ENCODE data around the gene TRAPPC11. TPM values are rescaled to one million over a fixed set of nuclear protein-coding genes. Genes with fewer than 3 reads are reported as not detected.

Gene TRAPPC11
- total and polyA plus RNA-seq, 4 donors = 7.4 to 44.6 (median 24.3) TPM

GRCh38 chr4:183729430-183730328 is 70.6 kb downstream of the TRAPPC11 start:
- Histone ChIP-seq H3K9me3 (ENCODE audit: control insufficient read depth, low read length) (no peaks in the 10 kb centered on the region), H3K27ac (ENCODE audit: low read depth in 1 of 2, low read length in 2 of 2) (no peak overlapping the region), H3K36me3 (ENCODE audit: control insufficient read depth in 1 of 2, insufficient read depth in 2 of 2, low read length in 1 of 2) (no peaks in the 10 kb centered on the region), H3K4me3 (ENCODE audit: low read length in 2 of 2) (no peak overlapping the region), H3K27me3 (ENCODE audit: control insufficient read depth in 1 of 2, insufficient read depth in 2 of 2, low read length in 1 of 2) (no peaks in the 10 kb centered on the region), H3K4me1 (ENCODE audit: control insufficient read depth in 1 of 2, insufficient read depth in 2 of 2, low read length in 2 of 2) (no peaks in the 10 kb centered on the region)
- WGBS, 2 donors = 72 to 75% methylated on average over 13 of the region's 13 CpGs
- ATAC-seq (ENCODE audit: low FRiP score) (no peak), DNase-seq (no peak)
- intact Hi-C loops (cut with DNase I) = no loop called here

GRCh38 chr4:183732296-183732695 is 73.2 kb downstream of the TRAPPC11 start:
- Histone ChIP-seq H3K9me3 (ENCODE audit: control insufficient read depth, low read length) (no peaks in the 10 kb centered on the region), H3K27ac (ENCODE audit: low read depth in 1 of 2, low read length in 2 of 2) (no peak overlapping the region), H3K27me3 (ENCODE audit: control insufficient read depth in 1 of 2, insufficient read depth in 2 of 2, low read length in 1 of 2) (no peaks in the 10 kb centered on the region), H3K4me1 (ENCODE audit: control insufficient read depth in 1 of 2, insufficient read depth in 2 of 2, low read length in 2 of 2) (no peaks in the 10 kb centered on the region), H3K4me3 (ENCODE audit: low read length in 2 of 2) (no peak overlapping the region), H3K36me3 (ENCODE audit: control insufficient read depth in 1 of 2, insufficient read depth in 2 of 2, low read length in 1 of 2) (no peaks in the 10 kb centered on the region)
- WGBS, 2 donors = 88 to 91% methylated on average over 8 of the region's 8 CpGs
- DNase-seq (no peak), ATAC-seq (ENCODE audit: low FRiP score) (no peak)
- intact Hi-C loops (cut with DNase I) = no loop called here

- DNase-seq (no peak), ATAC-seq (ENCODE audit: low FRiP score) (no peak)
- 91 to 95% methylated on average over 11 of the region's 11 CpGs for WGBS, 2 donors
- H3K9me3 ChIP-seq (ENCODE audit: control insufficient read depth, low read length) = no peaks in the 10 kb centered on the region
- no peaks in the 10 kb centered on the region for H3K36me3 ChIP-seq (ENCODE audit: control insufficient read depth in 1 of 2, insufficient read depth in 2 of 2, low read length in 1 of 2)
- intact Hi-C loops (cut with DNase I) = no loop called here
- H3K4me3 ChIP-seq (ENCODE audit: low read length in 2 of 2) = no peak overlapping the region
- no peaks in the 10 kb centered on the region for H3K27me3 ChIP-seq (ENCODE audit: control insufficient read depth in 1 of 2, insufficient read depth in 2 of 2, low read length in 1 of 2)
- H3K4me1 ChIP-seq (ENCODE audit: control insufficient read depth in 1 of 2, insufficient read depth in 2 of 2, low read length in 2 of 2) = no peaks in the 10 kb centered on the region
- H3K27ac ChIP-seq (ENCODE audit: low read depth in 1 of 2, low read length in 2 of 2) = no peak overlapping the region
These were observed 74.1 kb downstream of the TRAPPC11 start for GRCh38 chr4:183733181-183733580.

GRCh38 chr4:183738081-183738673 is 79.1 kb downstream of the TRAPPC11 start:
- H3K9me3 ChIP-seq (ENCODE audit: control insufficient read depth, low read length) = no peaks in the 10 kb centered on the region
- DNase-seq (no peak), ATAC-seq (ENCODE audit: low FRiP score) (no peak)
- H3K27ac ChIP-seq (ENCODE audit: low read depth in 1 of 2, low read length in 2 of 2) = no peak overlapping the region
- no peaks in the 10 kb centered on the region for H3K36me3 ChIP-seq (ENCODE audit: control insufficient read depth in 1 of 2, insufficient read depth in 2 of 2, low read length in 1 of 2)
- no peaks in the 10 kb centered on the region for H3K4me1 ChIP-seq (ENCODE audit: control insufficient read depth in 1 of 2, insufficient read depth in 2 of 2, low read length in 2 of 2)
- WGBS, 2 donors = 39 to 48% methylated on average over 10 of the region's 10 CpGs
- H3K4me3 ChIP-seq (ENCODE audit: low read length in 2 of 2) = no peak overlapping the region
- intact Hi-C loops (cut with DNase I) = no loop called here
- H3K27me3 ChIP-seq (ENCODE audit: control insufficient read depth in 1 of 2, insufficient read depth in 2 of 2, low read length in 1 of 2) = no peaks in the 10 kb centered on the region

GRCh38 chr4:183738961-183739360 is 79.9 kb downstream of the TRAPPC11 start:
- WGBS, 2 donors = 93 to 94% methylated on average over 4 of the region's 4 CpGs

GRCh38 chr4:183746305-183747229 is 87.5 kb downstream of the TRAPPC11 start:
- Histone ChIP-seq H3K36me3 (ENCODE audit: control insufficient read depth in 1 of 2, insufficient read depth in 2 of 2, low read length in 1 of 2) (no peaks in the 10 kb centered on the region), H3K4me3 (ENCODE audit: low read length in 2 of 2) (no peak overlapping the region), H3K27me3 (ENCODE audit: control insufficient read depth in 1 of 2, insufficient read depth in 2 of 2, low read length in 1 of 2) (no peaks in the 10 kb centered on the region), H3K27ac (ENCODE audit: low read depth in 1 of 2, low read length in 2 of 2) (no peak overlapping the region), H3K4me1 (ENCODE audit: control insufficient read depth in 1 of 2, insufficient read depth in 2 of 2, low read length in 2 of 2) (no peaks in the 10 kb centered on the region), H3K9me3 (ENCODE audit: control insufficient read depth, low read length) (no peaks in the 10 kb centered on the region)
- ATAC-seq (ENCODE audit: low FRiP score) (peak; percentile 90), DNase-seq (peak in 1 of 2 donors; percentile 79)
- intact Hi-C loops (cut with DNase I) = no loop called here
- WGBS, 2 donors = 75 to 78% methylated on average over 48 of the region's 48 CpGs

More at GRCh38 chr4:183738961-183739360, 79.9 kb downstream of the TRAPPC11 start:
- Histone ChIP-seq H3K27ac (ENCODE audit: low read depth in 1 of 2, low read length in 2 of 2) (no peak overlapping the region), H3K36me3 (ENCODE audit: control insufficient read depth in 1 of 2, insufficient read depth in 2 of 2, low read length in 1 of 2) (no peaks in the 10 kb centered on the region), H3K4me1 (ENCODE audit: control insufficient read depth in 1 of 2, insufficient read depth in 2 of 2, low read length in 2 of 2) (no peaks in the 10 kb centered on the region), H3K27me3 (ENCODE audit: control insufficient read depth in 1 of 2, insufficient read depth in 2 of 2, low read length in 1 of 2) (no peaks in the 10 kb centered on the region), H3K9me3 (ENCODE audit: control insufficient read depth, low read length) (no peaks in the 10 kb centered on the region), H3K4me3 (ENCODE audit: low read length in 2 of 2) (no peak overlapping the region)
- no peak for DNase-seq
- intact Hi-C loops (cut with DNase I) = no loop called here
- no peak for ATAC-seq (ENCODE audit: low FRiP score)

GRCh38 chr4:183747380-183747779 is 88.3 kb downstream of the TRAPPC11 start:
- Histone ChIP-seq H3K4me3 (ENCODE audit: low read length in 2 of 2) (no peak overlapping the region), H3K36me3 (ENCODE audit: control insufficient read depth in 1 of 2, insufficient read depth in 2 of 2, low read length in 1 of 2) (no peaks in the 10 kb centered on the region), H3K27ac (ENCODE audit: low read depth in 1 of 2, low read length in 2 of 2) (no peak overlapping the region), H3K27me3 (ENCODE audit: control insufficient read depth in 1 of 2, insufficient read depth in 2 of 2, low read length in 1 of 2) (no peaks in the 10 kb centered on the region), H3K4me1 (ENCODE audit: control insufficient read depth in 1 of 2, insufficient read depth in 2 of 2, low read length in 2 of 2) (no peaks in the 10 kb centered on the region), H3K9me3 (ENCODE audit: control insufficient read depth, low read length) (peaks cover 1% of the 10 kb centered on the region)
- intact Hi-C loops (cut with DNase I) = no loop called here
- WGBS, 2 donors = 93 to 97% methylated on average over 2 of the region's 2 CpGs
- ATAC-seq (ENCODE audit: low FRiP score) (no peak), DNase-seq (no peak)

- H3K9me3 ChIP-seq (ENCODE audit: control insufficient read depth, low read length) = peaks cover 1% of the 10 kb centered on the region
- H3K4me3 ChIP-seq (ENCODE audit: low read length in 2 of 2) = no peak overlapping the region
- H3K36me3 ChIP-seq (ENCODE audit: control insufficient read depth in 1 of 2, insufficient read depth in 2 of 2, low read length in 1 of 2) = no peaks in the 10 kb centered on the region
- 17 to 25% methylated on average over 6 of the region's 6 CpGs for WGBS, 2 donors
- H3K27me3 ChIP-seq (ENCODE audit: control insufficient read depth in 1 of 2, insufficient read depth in 2 of 2, low read length in 1 of 2) = no peaks in the 10 kb centered on the region
- DNase-seq (no peak), ATAC-seq (ENCODE audit: low FRiP score) (no peak)
- H3K27ac ChIP-seq (ENCODE audit: low read depth in 1 of 2, low read length in 2 of 2) = peak overlapping the region; percentile 20 to 30
- intact Hi-C loops (cut with DNase I) = no loop called here
- no peaks in the 10 kb centered on the region for H3K4me1 ChIP-seq (ENCODE audit: control insufficient read depth in 1 of 2, insufficient read depth in 2 of 2, low read length in 2 of 2)
These were observed 89.0 kb downstream of the TRAPPC11 start for GRCh38 chr4:183747931-183748670.

Data from aorta (tissue), 5 donors.